SIG-M5 treated with dmso at 0.1 percent for 504 hours (cell line): ENCODE measurements around the gene KCNMB2.
"Not testable (repeated sequence)": the region's sequence is repeated elsewhere in the genome, so short reads cannot be mapped to it uniquely, and the experiment has no call there.

Experiments
- DNase-seq: peaks from one replicate; lab custom pipeline; 2025; ENCODE audit not compliant: unreplicated experiment; lab: John Stamatoyannopoulos, UW

KCNMB2 gene

GRCh38 chr3:178850450-178851190 lies 314.4 kb downstream of the KCNMB2 start:
- no peak for DNase-seq

- DNase-seq = no peak
These were observed 315.3 kb downstream of the KCNMB2 start for GRCh38 chr3:178851564-178851963.

- no peak for DNase-seq
These were observed 320.6 kb downstream of the KCNMB2 start for GRCh38 chr3:178856804-178857203.

GRCh38 chr3:178859386-178859785 lies 323.1 kb downstream of the KCNMB2 start:
- DNase-seq = no peak

- not testable (repeated sequence) for DNase-seq
These were observed 323.7 kb downstream of the KCNMB2 start for GRCh38 chr3:178859900-178860436.

- no peak for DNase-seq
These were observed 332.4 kb downstream of the KCNMB2 start for GRCh38 chr3:178868681-178869080.

GRCh38 chr3:178870085-178870484 lies 333.8 kb downstream of the KCNMB2 start:
- no peak for DNase-seq

- no peak for DNase-seq
These were observed 338.9 kb downstream of the KCNMB2 start for GRCh38 chr3:178875157-178875556.

GRCh38 chr3:178875836-178876235 lies 339.6 kb downstream of the KCNMB2 start:
- DNase-seq = no peak

- no peak for DNase-seq
These were observed 344.0 kb downstream of the KCNMB2 start for GRCh38 chr3:178880274-178880673.
